ENCODE results near the gene MADCAM1.

MADCAM1 gene

GRCh38 chr19:532561-533363 is 36.5 kb downstream of the MADCAM1 start:
- DNase-seq (ENCODE audit: low spot score), result peak; percentile 68

GRCh38 chr19:533364-534058 is 37.2 kb downstream of the MADCAM1 start:
- DNase-seq (ENCODE audit: low spot score), result no peak

- no peak for DNase-seq (ENCODE audit: low spot score)
Observed at GRCh38 chr19:534088-534487, 37.8 kb downstream of the MADCAM1 start.

GRCh38 chr19:535017-535835 is 38.9 kb downstream of the MADCAM1 start:
- peak; percentile 94 for DNase-seq (ENCODE audit: low spot score)

GRCh38 chr19:536031-536880 is 40.0 kb downstream of the MADCAM1 start:
- DNase-seq (ENCODE audit: low spot score), result no peak

- no peak for DNase-seq (ENCODE audit: low spot score)
Observed at GRCh38 chr19:536881-537404, 40.7 kb downstream of the MADCAM1 start.

- DNase-seq (ENCODE audit: low spot score), result no peak
Observed at GRCh38 chr19:538641-539428, 42.5 kb downstream of the MADCAM1 start.

- no peak for DNase-seq (ENCODE audit: low spot score)
Observed at GRCh38 chr19:539429-540030, 43.2 kb downstream of the MADCAM1 start.

GRCh38 chr19:540867-541637 is 44.8 kb downstream of the MADCAM1 start:
- DNase-seq (ENCODE audit: low spot score), result no peak

- no peak for DNase-seq (ENCODE audit: low spot score)
Observed at GRCh38 chr19:541699-542098, 45.4 kb downstream of the MADCAM1 start.

- DNase-seq (ENCODE audit: low spot score), result no peak
Observed at GRCh38 chr19:542173-542866, 46.0 kb downstream of the MADCAM1 start.

GRCh38 chr19:543910-544608 is 47.8 kb downstream of the MADCAM1 start, which contains the start of gene GZMM:
GZMM (plus strand) TSS chr19:544053; CDS start chr19:544072, 19 bp downstream.
- no peak for DNase-seq (ENCODE audit: low spot score)

- DNase-seq (ENCODE audit: low spot score), result no peak
Observed at GRCh38 chr19:547117-547516, 50.8 kb downstream of the MADCAM1 start.

- no peak for DNase-seq (ENCODE audit: low spot score)
Observed at GRCh38 chr19:547836-548720, 51.8 kb downstream of the MADCAM1 start.

- no peak for DNase-seq (ENCODE audit: low spot score)
Observed at GRCh38 chr19:548886-549830, 52.9 kb downstream of the MADCAM1 start.

GRCh38 chr19:554817-555216 is 58.5 kb downstream of the MADCAM1 start:
- no peak for DNase-seq (ENCODE audit: low spot score)

All from kidney tubule cell (primary cell).